ENCODE results near the gene CAMTA1.

Gene CAMTA1

GRCh38 chr1:7040969-7041695 lies 255.9 kb downstream of the CAMTA1 start:
- POLR2A ChIA-PET (ENCODE audit: low non-redundant PET) = interaction anchor here (0.7 kb wide), 1 partner anchor 165 kb away, joined by 4 read pairs; no protein-coding TSS in a partner anchor

GRCh38 chr1:7042322-7043190 lies 257.3 kb downstream of the CAMTA1 start:
- H3K27ac ChIP-seq = no peak overlapping the region
- peak; percentile 57 for TF ChIP-seq CTCF (conservative IDR thresholded peaks at IDR 0.05; ENCODE audit: low read depth)
- CTCF ChIA-PET = interaction anchor here (0.6 to 4.0 kb wide), 21 partner anchors 11 to 706 kb away, joined by 3 to 19 read pairs (median 3); no protein-coding TSS in a partner anchor
- POLR2A ChIA-PET (ENCODE audit: low non-redundant PET) = no interaction called here
- peak; percentile 67 for DNase-seq (ENCODE audit: low spot score)

More at GRCh38 chr1:7040969-7041695, 255.9 kb downstream of the CAMTA1 start:
- CTCF ChIA-PET = interaction anchor here (4.0 kb wide), 1 partner anchor 167 kb away, joined by 19 read pairs; no protein-coding TSS in a partner anchor
- no peak for TF ChIP-seq CTCF (conservative IDR thresholded peaks at IDR 0.05; ENCODE audit: low read depth)
- no peak for DNase-seq (ENCODE audit: low spot score)
- no peak overlapping the region for H3K27ac ChIP-seq

GRCh38 chr1:7043191-7043549 lies 257.9 kb downstream of the CAMTA1 start:
- ChIA-PET CTCF (interaction anchor here (0.6 to 4.0 kb wide), 9 partner anchors 27 to 212 kb away, joined by 3 to 19 read pairs (median 5); no protein-coding TSS in a partner anchor), POLR2A (ENCODE audit: low non-redundant PET) (no interaction called here)
- TF ChIP-seq CTCF (conservative IDR thresholded peaks at IDR 0.05; ENCODE audit: low read depth) = no peak
- DNase-seq (ENCODE audit: low spot score) = no peak
- no peak overlapping the region for H3K27ac ChIP-seq

- POLR2A ChIA-PET (ENCODE audit: low non-redundant PET) = no interaction called here
- H3K27ac ChIP-seq = no peak overlapping the region
- TF ChIP-seq CTCF (conservative IDR thresholded peaks at IDR 0.05; ENCODE audit: low read depth) = no peak
- CTCF ChIA-PET = interaction anchor here (0.6 to 4.0 kb wide), 4 partner anchors 27 to 174 kb away, joined by 3 to 19 read pairs (median 10); no protein-coding TSS in a partner anchor
- DNase-seq (ENCODE audit: low spot score) = no peak
Observed at GRCh38 chr1:7043719-7044535, 258.7 kb downstream of the CAMTA1 start.

- ChIA-PET POLR2A (ENCODE audit: low non-redundant PET) (no interaction called here), CTCF (no interaction called here)
- TF ChIP-seq CTCF (conservative IDR thresholded peaks at IDR 0.05; ENCODE audit: low read depth) = no peak
- no peak for DNase-seq (ENCODE audit: low spot score)
- no peak overlapping the region for H3K27ac ChIP-seq
Observed at GRCh38 chr1:7045897-7046296, 260.6 kb downstream of the CAMTA1 start.

GRCh38 chr1:7046314-7046713 lies 261.1 kb downstream of the CAMTA1 start:
- TF ChIP-seq CTCF (conservative IDR thresholded peaks at IDR 0.05; ENCODE audit: low read depth) = no peak
- ChIA-PET CTCF (no interaction called here), POLR2A (ENCODE audit: low non-redundant PET) (no interaction called here)
- peak; percentile 52 for DNase-seq (ENCODE audit: low spot score)
- H3K27ac ChIP-seq = no peak overlapping the region
